ACHN (cell line): ENCODE data around the gene MAPT.
"Not testable (repeated sequence)": the region's sequence is repeated elsewhere in the genome, so short reads cannot be mapped to it uniquely, and the experiment has no call there.

Experiments used
- DNase-seq: peaks from one replicate; pipeline ENCODE4 v3.0.0-alpha.2; 2015
- in situ Hi-C: cut with HindIII; loops from 2 replicates; pipeline ENCODE4 v1.10.0; 2017; ENCODE audit warnings: low sequenced_read_pairs, low pct_ligation_motif_present, low pct_unique_long_range_greater_than_20kb

MAPT gene

DNA sequence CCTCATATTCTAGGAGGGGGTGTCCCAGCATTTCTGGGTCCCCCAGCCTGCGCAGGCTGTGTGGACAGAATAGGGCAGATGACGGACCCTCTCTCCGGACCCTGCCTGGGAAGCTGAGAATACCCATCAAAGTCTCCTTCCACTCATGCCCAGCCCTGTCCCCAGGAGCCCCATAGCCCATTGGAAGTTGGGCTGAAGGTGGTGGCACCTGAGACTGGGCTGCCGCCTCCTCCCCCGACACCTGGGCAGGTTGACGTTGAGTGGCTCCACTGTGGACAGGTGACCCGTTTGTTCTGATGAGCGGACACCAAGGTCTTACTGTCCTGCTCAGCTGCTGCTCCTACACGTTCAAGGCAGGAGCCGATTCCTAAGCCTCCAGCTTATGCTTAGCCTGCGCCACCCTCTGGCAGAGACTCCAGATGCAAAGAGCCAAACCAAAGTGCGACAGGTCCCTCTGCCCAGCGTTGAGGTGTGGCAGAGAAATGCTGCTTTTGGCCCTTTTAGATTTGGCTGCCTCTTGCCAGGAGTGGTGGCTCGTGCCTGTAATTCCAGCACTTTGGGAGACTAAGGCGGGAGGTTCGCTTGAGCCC lies 116.3 kb downstream of the MAPT start:
- no peak for DNase-seq
- in situ Hi-C loops, result no loop called here

DNA sequence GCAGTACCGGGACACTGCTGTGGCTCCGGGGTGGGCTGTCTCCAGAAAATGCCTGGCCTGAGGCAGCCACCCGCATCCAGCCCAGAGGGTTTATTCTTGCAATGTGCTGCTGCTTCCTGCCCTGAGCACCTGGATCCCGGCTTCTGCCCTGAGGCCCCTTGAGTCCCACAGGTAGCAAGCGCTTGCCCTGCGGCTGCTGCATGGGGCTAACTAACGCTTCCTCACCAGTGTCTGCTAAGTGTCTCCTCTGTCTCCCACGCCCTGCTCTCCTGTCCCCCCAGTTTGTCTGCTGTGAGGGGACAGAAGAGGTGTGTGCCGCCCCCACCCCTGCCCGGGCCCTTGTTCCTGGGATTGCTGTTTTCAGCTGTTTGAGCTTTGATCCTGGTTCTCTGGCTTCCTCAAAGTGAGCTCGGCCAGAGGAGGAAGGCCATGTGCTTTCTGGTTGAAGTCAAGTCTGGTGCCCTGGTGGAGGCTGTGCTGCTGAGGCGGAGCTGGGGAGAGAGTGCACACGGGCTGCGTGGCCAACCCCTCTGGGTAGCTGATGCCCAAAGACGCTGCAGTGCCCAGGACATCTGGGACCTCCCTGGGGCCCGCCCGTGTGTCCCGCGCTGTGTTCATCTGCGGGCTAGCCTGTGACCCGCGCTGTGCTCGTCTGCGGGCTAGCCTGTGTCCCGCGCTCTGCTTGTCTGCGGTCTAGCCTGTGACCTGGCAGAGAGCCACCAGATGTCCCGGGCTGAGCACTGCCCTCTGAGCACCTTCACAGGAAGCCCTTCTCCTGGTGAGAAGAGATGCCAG lies 117.6 kb downstream of the MAPT start:
- in situ Hi-C loops, result no loop called here
- no peak for DNase-seq

DNA sequence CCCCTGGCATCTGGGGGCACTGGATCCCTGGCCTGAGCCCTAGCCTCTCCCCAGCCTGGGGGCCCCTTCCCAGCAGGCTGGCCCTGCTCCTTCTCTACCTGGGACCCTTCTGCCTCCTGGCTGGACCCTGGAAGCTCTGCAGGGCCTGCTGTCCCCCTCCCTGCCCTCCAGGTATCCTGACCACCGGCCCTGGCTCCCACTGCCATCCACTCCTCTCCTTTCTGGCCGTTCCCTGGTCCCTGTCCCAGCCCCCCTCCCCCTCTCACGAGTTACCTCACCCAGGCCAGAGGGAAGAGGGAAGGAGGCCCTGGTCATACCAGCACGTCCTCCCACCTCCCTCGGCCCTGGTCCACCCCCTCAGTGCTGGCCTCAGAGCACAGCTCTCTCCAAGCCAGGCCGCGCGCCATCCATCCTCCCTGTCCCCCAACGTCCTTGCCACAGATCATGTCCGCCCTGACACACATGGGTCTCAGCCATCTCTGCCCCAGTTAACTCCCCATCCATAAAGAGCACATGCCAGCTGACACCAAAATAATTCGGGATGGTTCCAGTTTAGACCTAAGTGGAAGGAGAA lies 118.2 kb downstream of the MAPT start:
- in situ Hi-C loops, result no loop called here
- DNase-seq, result no peak

DNA sequence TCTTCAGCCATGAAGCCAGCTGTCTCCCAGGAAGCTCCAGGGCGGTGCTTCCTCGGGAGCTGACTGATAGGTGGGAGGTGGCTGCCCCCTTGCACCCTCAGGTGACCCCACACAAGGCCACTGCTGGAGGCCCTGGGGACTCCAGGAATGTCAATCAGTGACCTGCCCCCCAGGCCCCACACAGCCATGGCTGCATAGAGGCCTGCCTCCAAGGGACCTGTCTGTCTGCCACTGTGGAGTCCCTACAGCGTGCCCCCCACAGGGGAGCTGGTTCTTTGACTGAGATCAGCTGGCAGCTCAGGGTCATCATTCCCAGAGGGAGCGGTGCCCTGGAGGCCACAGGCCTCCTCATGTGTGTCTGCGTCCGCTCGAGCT lies 118.8 kb downstream of the MAPT start:
- DNase-seq, result no peak
- in situ Hi-C loops, result no loop called here

DNA sequence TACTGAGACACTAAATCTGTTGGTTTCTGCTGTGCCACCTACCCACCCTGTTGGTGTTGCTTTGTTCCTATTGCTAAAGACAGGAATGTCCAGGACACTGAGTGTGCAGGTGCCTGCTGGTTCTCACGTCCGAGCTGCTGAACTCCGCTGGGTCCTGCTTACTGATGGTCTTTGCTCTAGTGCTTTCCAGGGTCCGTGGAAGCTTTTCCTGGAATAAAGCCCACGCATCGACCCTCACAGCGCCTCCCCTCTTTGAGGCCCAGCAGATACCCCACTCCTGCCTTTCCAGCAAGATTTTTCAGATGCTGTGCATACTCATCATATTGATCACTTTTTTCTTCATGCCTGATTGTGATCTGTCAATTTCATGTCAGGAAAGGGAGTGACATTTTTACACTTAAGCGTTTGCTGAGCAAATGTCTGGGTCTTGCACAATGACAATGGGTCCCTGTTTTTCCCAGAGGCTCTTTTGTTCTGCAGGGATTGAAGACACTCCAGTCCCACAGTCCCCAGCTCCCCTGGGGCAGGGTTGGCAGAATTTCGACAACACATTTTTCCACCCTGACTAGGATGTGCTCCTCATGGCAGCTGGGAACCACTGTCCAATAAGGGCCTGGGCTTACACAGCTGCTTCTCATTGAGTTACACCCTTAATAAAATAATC lies 119.3 kb downstream of the MAPT start:
- DNase-seq, result no peak
- in situ Hi-C loops, result no loop called here

DNA sequence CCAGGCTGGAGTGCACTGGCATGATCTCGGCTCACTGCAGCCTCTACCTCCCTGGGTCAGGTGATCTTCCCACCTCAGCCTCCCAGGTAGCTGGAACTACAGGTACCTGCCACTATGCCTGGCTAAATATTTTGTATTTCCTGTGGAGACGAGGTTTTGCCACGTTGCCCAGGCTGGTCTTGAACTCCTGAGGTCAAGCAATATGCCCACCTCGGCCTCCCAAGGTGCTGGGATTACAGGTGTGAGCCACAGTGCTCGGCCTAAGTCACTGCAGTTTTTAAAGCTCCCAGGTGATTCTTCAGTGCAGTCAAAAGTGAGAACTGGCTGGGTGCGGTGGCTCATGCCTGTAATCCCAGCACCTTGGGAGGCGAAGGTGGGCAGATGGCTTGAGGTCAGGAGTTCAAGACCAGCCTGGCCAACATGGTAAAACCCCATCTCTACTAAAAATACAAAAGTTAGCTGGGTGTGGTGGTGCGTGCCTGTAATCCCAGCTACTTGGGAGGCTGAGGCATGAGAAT lies 125.1 kb downstream of the MAPT start:
- in situ Hi-C loops, DNase-seq: not testable (repeated sequence)

DNA sequence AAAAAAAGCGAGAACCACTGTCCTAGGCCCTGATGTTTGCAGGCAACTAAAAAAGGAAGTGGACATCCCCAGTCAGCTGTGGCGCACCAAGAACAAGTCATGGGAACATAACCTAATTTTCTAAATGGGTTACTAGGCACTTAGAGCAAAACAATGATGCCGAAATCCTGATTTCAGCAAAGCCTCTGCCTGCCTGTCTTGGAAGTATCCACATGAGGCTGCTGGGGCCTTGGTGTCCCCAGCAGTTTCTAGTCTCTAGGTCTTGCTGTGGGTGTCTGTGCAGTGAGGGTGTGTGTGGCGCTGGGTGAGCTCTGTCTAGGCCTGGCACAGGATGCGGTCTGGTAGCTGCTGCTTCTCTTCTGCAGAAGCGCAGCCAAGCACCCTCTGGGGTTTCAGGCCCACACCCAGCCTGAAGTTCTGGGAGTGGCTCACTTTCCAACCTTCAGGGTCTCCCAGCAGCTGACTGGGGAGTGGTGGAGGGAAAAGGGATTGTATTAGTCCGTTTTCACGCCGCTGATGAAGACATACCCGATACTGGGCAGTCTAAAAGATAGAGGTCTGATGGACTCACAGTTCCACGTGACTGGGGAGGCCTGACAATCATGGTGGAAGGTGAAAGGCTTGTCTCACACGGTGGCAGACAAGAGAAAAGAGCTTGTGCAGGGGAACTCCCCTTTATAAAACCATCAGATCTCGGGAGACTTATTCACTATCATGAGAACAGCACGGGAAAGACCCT lies 125.8 kb downstream of the MAPT start:
- in situ Hi-C loops, result no loop called here
- DNase-seq, result no peak

DNA sequence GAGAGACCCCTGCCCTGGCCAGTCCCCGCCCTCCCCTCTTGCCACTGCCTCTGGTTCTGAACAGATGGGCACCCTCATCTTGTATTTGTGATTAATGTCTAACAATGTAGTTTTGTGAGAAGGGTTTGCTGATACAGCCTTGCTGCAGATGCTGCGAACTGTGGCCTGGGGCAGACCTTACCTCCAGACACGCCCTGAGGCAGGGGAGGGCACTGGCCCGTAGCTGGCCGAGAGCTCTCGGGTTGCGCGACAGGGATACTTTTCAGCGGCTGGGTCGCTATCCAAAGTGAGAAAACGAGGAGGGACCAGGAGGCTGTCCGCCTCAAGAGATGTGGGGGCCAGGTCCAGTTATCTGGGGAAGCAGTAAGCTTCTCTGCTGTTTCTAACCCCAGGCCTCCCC lies 126.6 kb downstream of the MAPT start:
- in situ Hi-C loops, result no loop called here
- DNase-seq, result no peak

DNA sequence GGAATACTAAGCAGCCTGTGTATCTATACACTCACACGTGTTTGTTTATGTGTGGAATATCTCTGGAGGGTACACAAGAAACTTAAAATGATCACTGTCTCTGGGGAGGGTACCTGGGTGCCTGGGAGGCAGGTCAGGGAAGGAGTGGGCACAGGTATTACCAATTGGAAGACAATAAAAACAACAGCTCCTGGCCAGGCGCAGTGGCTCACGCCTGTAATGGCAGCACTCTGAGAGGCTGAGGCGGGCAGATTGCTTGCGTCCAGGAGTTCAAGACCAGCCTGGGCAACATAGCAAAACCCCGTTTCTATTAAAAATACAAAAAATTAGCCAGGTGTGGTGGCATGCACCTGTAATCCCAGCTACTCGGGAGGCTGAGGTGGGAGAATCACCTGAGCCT lies 129.0 kb downstream of the MAPT start:
- in situ Hi-C loops, result not testable (repeated sequence)

DNA sequence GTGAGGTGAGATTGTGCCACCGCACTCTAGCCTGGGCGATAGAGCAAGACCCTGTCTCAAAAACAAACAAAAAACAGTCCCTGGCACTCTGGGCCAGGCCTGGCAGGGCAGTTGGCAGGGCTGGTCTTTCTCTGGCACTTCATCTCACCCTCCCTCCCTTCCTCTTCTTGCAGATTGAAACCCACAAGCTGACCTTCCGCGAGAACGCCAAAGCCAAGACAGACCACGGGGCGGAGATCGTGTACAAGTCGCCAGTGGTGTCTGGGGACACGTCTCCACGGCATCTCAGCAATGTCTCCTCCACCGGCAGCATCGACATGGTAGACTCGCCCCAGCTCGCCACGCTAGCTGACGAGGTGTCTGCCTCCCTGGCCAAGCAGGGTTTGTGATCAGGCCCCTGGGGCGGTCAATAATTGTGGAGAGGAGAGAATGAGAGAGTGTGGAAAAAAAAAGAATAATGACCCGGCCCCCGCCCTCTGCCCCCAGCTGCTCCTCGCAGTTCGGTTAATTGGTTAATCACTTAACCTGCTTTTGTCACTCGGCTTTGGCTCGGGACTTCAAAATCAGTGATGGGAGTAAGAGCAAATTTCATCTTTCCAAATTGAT lies 129.5 kb downstream of the MAPT start:
- no peak for DNase-seq
- in situ Hi-C loops, result no loop called here

More for the DNA sequence above, 129.0 kb downstream of the MAPT start:
- DNase-seq, result not testable (repeated sequence)

DNA sequence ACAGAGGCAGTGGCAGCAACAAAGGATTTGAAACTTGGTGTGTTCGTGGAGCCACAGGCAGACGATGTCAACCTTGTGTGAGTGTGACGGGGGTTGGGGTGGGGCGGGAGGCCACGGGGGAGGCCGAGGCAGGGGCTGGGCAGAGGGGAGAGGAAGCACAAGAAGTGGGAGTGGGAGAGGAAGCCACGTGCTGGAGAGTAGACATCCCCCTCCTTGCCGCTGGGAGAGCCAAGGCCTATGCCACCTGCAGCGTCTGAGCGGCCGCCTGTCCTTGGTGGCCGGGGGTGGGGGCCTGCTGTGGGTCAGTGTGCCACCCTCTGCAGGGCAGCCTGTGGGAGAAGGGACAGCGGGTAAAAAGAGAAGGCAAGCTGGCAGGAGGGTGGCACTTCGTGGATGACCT lies 130.2 kb downstream of the MAPT start:
- in situ Hi-C loops, result no loop called here
- no peak for DNase-seq

DNA sequence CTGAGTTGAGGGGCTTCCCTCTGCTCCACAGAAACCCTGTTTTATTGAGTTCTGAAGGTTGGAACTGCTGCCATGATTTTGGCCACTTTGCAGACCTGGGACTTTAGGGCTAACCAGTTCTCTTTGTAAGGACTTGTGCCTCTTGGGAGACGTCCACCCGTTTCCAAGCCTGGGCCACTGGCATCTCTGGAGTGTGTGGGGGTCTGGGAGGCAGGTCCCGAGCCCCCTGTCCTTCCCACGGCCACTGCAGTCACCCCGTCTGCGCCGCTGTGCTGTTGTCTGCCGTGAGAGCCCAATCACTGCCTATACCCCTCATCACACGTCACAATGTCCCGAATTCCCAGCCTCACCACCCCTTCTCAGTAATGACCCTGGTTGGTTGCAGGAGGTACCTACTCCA lies 130.7 kb downstream of the MAPT start:
- DNase-seq, result no peak
- in situ Hi-C loops, result no loop called here

DNA sequence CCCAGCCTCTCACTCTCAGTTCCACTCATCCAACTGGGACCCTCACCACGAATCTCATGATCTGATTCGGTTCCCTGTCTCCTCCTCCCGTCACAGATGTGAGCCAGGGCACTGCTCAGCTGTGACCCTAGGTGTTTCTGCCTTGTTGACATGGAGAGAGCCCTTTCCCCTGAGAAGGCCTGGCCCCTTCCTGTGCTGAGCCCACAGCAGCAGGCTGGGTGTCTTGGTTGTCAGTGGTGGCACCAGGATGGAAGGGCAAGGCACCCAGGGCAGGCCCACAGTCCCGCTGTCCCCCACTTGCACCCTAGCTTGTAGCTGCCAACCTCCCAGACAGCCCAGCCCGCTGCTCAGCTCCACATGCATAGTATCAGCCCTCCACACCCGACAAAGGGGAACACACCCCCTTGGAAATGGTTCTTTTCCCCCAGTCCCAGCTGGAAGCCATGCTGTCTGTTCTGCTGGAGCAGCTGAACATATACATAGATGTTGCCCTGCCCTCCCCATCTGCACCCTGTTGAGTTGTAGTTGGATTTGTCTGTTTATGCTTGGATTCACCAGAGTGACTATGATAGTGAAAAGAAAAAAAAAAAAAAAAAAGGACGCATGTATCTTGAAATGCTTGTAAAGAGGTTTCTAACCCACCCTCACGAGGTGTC lies 131.3 kb downstream of the MAPT start:
- no peak for DNase-seq
- in situ Hi-C loops, result no loop called here

DNA sequence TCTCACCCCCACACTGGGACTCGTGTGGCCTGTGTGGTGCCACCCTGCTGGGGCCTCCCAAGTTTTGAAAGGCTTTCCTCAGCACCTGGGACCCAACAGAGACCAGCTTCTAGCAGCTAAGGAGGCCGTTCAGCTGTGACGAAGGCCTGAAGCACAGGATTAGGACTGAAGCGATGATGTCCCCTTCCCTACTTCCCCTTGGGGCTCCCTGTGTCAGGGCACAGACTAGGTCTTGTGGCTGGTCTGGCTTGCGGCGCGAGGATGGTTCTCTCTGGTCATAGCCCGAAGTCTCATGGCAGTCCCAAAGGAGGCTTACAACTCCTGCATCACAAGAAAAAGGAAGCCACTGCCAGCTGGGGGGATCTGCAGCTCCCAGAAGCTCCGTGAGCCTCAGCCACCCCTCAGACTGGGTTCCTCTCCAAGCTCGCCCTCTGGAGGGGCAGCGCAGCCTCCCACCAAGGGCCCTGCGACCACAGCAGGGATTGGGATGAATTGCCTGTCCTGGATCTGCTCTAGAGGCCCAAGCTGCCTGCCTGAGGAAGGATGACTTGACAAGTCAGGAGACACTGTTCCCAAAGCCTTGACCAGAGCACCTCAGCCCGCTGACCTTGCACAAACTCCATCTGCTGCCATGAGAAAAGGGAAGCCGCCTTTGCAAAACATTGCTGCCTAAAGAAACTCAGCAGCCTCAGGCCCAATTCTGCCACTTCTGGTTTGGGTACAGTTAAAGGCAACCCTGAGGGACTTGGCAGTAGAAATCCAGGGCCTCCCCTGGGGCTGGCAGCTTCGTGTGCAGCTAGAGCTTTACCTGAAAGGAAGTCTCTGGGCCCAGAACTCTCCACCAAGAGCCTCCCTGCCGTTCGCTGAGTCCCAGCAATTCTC lies 132.1 kb downstream of the MAPT start:
- no peak for DNase-seq
- in situ Hi-C loops, result no loop called here

DNA sequence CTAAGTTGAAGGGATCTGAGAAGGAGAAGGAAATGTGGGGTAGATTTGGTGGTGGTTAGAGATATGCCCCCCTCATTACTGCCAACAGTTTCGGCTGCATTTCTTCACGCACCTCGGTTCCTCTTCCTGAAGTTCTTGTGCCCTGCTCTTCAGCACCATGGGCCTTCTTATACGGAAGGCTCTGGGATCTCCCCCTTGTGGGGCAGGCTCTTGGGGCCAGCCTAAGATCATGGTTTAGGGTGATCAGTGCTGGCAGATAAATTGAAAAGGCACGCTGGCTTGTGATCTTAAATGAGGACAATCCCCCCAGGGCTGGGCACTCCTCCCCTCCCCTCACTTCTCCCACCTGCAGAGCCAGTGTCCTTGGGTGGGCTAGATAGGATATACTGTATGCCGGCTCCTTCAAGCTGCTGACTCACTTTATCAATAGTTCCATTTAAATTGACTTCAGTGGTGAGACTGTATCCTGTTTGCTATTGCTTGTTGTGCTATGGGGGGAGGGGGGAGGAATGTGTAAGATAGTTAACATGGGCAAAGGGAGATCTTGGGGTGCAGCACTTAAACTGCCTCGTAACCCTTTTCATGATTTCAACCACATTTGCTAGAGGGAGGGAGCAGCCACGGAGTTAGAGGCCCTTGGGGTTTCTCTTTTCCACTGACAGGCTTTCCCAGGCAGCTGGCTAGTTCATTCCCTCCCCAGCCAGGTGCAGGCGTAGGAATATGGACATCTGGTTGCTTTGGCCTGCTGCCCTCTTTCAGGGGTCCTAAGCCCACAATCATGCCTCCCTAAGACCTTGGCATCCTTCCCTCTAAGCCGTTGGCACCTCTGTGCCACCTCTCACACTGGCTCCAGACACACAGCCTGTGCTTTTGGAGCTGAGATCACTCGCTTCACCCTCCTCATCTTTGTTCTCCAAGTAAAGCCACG lies 133.0 kb downstream of the MAPT start:
- in situ Hi-C loops, result no loop called here

DNA sequence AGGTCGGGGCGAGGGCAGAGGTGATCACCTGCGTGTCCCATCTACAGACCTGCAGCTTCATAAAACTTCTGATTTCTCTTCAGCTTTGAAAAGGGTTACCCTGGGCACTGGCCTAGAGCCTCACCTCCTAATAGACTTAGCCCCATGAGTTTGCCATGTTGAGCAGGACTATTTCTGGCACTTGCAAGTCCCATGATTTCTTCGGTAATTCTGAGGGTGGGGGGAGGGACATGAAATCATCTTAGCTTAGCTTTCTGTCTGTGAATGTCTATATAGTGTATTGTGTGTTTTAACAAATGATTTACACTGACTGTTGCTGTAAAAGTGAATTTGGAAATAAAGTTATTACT lies 133.6 kb downstream of the MAPT start:
- DNase-seq, result no peak
- in situ Hi-C loops, result no loop called here

More for the DNA sequence above, 133.0 kb downstream of the MAPT start:
- DNase-seq, result no peak
